ENCODE data around the gene PASK.

- no peak for TF ChIP-seq RAD21 (IDR thresholded peaks at IDR 0.05; ENCODE audit: low read depth)
- no peak for TF ChIP-seq TCF12 (IDR thresholded peaks at IDR 0.05; ENCODE audit: low read depth)
- no peak for TF ChIP-seq YY1 (IDR thresholded peaks at IDR 0.05; ENCODE audit: low read depth)
- TF ChIP-seq MAX (IDR thresholded peaks at IDR 0.05) = no peak
- no peak for TF ChIP-seq EP300 (IDR thresholded peaks at IDR 0.05; ENCODE audit: borderline replicate concordance)
- no peak for TF ChIP-seq TAF1 (IDR thresholded peaks at IDR 0.05; ENCODE audit: low read depth)
- no peak for TF ChIP-seq NFIC (IDR thresholded peaks at IDR 0.05)
- TF ChIP-seq ZBTB7A (IDR thresholded peaks at IDR 0.05; ENCODE audit: low read depth) = no peak
These were observed 328 bp upstream of the PASK start for GRCh38 chr2:241149675-241149924.
